Hair follicle dermal papilla cell (primary cell): Measurements from ENCODE around the gene TMF1. TPM values are rescaled to one million over a fixed set of nuclear protein-coding genes. Genes with fewer than 3 reads are reported as not detected.

ENCODE experiments used
- small RNA-seq: library from RNA; depleted of rRNA; stranded (forward); fragments of <200 nt; gene quantifications from one replicate; pipeline ENCODE3, GENCODE V24; 2012
- total RNA-seq: library from RNA; depleted of rRNA; stranded (reverse); fragments of >200 nt; gene quantifications from 2 replicates; pipeline ENCODE4 v1.2.3, GENCODE V29; 2012

TMF1 gene
- total RNA-seq: 44.9 and 50.3 TPM in 2 replicates

GRCh38 chr3:69051756-69052471 is at the start of gene TMF1:
Gene TMF1, minus strand, starts transcription at chr3:69052333. Its CDS starts 247 bp downstream, at chr3:69052086.

DNA sequence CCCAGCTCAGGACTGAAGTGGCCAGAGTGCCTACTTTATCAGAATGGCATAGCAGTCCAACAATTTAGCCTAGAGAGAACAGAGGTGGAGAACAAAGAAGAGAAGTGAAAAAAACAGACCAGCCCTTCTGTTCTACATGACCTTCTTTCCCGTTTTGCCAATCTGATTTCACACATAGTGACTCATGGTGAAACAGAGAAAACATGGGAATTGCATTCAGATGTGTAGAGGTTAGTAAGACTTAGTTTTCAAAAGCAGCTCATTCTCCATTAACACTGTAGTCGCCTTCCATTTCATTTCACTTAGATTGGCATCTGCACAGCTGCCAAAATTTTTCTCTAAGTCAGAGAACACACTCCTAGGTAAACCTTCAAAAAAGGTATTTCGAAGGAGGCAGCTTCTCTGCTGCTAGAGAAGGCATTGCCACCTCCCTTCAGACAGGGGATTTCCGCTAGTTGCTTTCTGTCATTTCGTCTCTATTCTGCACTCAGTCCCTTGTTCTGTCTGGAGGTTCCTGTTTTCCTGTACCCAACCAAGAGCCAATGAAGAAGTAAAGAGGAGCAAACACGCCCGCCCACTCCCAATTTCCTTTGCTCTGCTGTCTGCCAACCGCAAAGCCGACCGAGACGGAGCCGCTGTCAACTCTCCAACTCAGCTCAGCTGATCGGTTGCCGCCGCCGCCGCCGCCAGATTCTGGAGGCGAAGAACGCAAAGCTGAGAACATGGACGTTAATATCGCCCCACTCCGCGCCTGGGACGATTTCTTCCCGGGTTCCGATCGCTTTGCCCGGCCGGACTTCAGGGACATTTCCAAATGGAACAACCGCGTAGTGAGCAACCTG is 32.4 kb upstream of the TMF1 start, which contains the start of gene ARL6IP5:
Gene ARL6IP5, plus strand, starts transcription at position 612 of the 842 bp plus-strand sequence. Its CDS starts 111 bp downstream, at position 723.

DNA sequence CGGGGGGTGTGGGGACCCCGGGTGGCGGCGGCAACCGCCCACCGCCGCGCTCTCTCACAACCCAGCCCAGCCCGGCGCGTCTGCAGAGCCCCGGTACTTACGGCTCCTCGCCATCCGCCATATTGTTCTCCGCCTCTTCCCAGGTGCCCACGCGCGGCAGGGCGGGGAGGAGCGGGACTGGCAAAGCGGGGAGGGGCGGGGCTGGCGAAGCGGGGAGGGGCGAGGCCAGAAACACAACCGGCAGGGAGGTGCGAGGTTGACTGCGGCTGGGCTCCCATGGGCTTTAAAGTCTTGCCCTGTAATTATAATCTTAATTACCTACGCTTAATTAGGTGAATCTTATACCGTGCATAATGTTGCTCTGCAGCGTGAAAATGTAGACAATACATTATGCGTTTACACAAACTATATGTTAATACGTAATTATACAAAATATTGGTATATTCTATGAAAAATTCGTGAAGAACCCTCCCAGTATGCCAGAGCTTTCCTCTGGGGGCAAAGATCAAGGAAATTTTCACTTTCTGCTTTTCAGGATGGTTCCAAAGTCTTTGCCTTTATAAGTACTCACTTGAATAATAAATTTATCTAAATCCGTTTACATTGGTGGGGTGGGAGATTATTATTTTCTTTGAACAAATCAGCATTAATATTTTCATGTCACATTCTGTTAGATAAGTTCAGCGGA is 28.2 kb upstream of the TMF1 start, which contains the start of gene UBA3:
Gene UBA3, minus strand, starts transcription at position 133 of the 688 bp plus-strand sequence. Its CDS starts 12 bp downstream, at position 121.

DNA sequence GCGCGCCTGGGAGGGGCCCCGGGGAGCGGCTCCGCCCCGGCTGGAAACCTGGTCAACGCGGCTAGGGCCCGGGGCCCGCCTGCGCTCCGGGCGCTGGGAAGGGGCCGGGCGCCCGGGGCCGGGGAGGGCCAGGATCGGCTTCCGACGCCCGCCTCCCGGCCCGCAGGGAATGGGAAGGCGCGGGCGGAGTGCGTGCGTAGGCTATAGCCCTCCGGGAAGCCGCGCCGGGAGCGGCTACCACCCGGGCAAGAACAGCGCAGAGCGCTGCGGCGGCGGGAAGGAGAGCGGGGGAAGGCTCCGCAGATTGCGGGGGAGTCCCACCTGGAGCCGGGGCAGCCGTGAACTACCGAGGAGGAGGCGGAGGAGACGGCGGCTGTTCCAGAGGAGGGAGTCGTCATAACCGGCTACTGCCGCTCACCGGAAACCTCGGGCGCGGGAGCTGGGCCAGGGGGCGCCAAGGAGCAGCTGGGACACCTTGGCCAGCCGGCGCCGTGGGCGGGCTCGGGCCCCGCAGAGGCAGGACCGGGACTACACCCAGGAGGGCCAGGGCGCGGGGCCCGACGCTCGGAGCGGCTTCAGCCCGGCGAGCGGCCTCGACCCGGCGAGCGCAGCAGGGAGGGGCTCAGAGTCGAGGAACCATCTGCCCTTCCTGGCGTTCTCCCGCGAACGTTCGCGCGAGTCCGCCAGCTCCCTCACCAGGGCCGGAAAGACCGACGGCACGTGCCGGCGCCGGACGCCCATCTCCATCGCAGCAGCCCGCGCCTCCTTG is 38.7 kb downstream of the TMF1 start, which contains the start of gene EOGT:
Gene EOGT, minus strand, starts transcription at position 432 of the 769 bp plus-strand sequence. CDS start 3,838 bp downstream, outside the sequence.

Small RNA genes lying within 50 kb of the gene (small RNA-seq; reads per million reads assigned to genes)
- gene MIR3136: 0.33 reads per million

Other genes with a start within 250 kb of the TMF1 start
- not detected in 2 replicates for gene TAFA4, start 119.8 kb downstream of the TMF1 start, total RNA-seq
- gene EOGT, start 38.6 kb downstream of the TMF1 start, total RNA-seq: 99.6 and 104 TPM in 2 replicates
- gene UBA3, start 28.0 kb upstream of the TMF1 start, total RNA-seq: 65.7 and 74.8 TPM in 2 replicates
- 129 and 135 TPM in 2 replicates for gene ARL6IP5, start 32.6 kb upstream of the TMF1 start, total RNA-seq
- gene LMOD3, start 70.3 kb upstream of the TMF1 start, total RNA-seq: not detected in 2 replicates